Activated T-cell treated with anti-CD3 and anti-CD28 coated beads for 24 hours (primary cell): Measurements from ENCODE around the gene TM4SF1.
"Not testable (repeated sequence)": the region's sequence is repeated elsewhere in the genome, so short reads cannot be mapped to it uniquely, and the experiment has no call there.

Experiments
- DNase-seq: peaks from one replicate; pipeline ENCODE4 v3.0.0-alpha.2; 2020; ENCODE audit warnings: low read depth

The TM4SF1 gene

GRCh38 chr3:149343951-149344350 is 33.5 kb downstream of the TM4SF1 start:
- no peak for DNase-seq

- DNase-seq, result no peak
These were observed 34.8 kb downstream of the TM4SF1 start for GRCh38 chr3:149342413-149343380.

GRCh38 chr3:149340310-149340933 is 37.0 kb downstream of the TM4SF1 start:
- no peak for DNase-seq

GRCh38 chr3:149339931-149340309 is 37.5 kb downstream of the TM4SF1 start:
- DNase-seq, result no peak

GRCh38 chr3:149337486-149337885 is 40.0 kb downstream of the TM4SF1 start:
- DNase-seq, result not testable (repeated sequence)

- DNase-seq, result no peak
These were observed 40.5 kb downstream of the TM4SF1 start for GRCh38 chr3:149336925-149337324.

GRCh38 chr3:149333176-149333859 is 44.1 kb downstream of the TM4SF1 start, which contains the start of gene TM4SF18:
Gene TM4SF18 (minus strand): TSS chr3:149333636. CDS start chr3:149333382, 254 bp downstream.
- no peak for DNase-seq

GRCh38 chr3:149332771-149333170 is 44.7 kb downstream of the TM4SF1 start:
- no peak for DNase-seq

GRCh38 chr3:149332227-149332765 is 45.2 kb downstream of the TM4SF1 start:
- DNase-seq, result no peak

- DNase-seq, result no peak
These were observed 46.1 kb downstream of the TM4SF1 start for GRCh38 chr3:149331396-149331795.

GRCh38 chr3:149330609-149331331 is 46.7 kb downstream of the TM4SF1 start:
- no peak for DNase-seq

GRCh38 chr3:149327156-149327555 is 50.3 kb downstream of the TM4SF1 start:
- no peak for DNase-seq

- DNase-seq, result no peak
These were observed 51.9 kb downstream of the TM4SF1 start for GRCh38 chr3:149325581-149325980.

- no peak for DNase-seq
These were observed 53.1 kb downstream of the TM4SF1 start for GRCh38 chr3:149324332-149324731.

- no peak for DNase-seq
These were observed 55.8 kb downstream of the TM4SF1 start for GRCh38 chr3:149321640-149322039.

- no peak for DNase-seq
These were observed 56.3 kb downstream of the TM4SF1 start for GRCh38 chr3:149321136-149321535.

- no peak for DNase-seq
These were observed 57.7 kb downstream of the TM4SF1 start for GRCh38 chr3:149319750-149320149.
